Neural cell (in vitro differentiated cells): ENCODE results near the gene RBM19. TPM values are rescaled to one million over a fixed set of nuclear protein-coding genes. Genes with fewer than 3 reads are reported as not detected.

Source experiments
- H2AFZ ChIP-seq: fragments of 200-600, 300-800 bp; sonication (generic), shearing (Covaris generic); 2 replicates; pipeline ENCODE4 v1.6.0; 2014; ENCODE audit warnings: low read depth, mild to moderate bottlenecking, antibody characterized with exemption, low read length, moderate library complexity
- H3F3A ChIP-seq: fragments of 200-600 bp; shearing (Covaris generic); 2 replicates; pipeline ENCODE4 v1.6.1; 2016; ENCODE audit warnings: mild to moderate bottlenecking, moderate library complexity, mixed read lengths, antibody characterized with exemption, low read length; ENCODE audit not compliant: insufficient read depth, poor library complexity, severe bottlenecking
- H3K27ac ChIP-seq: fragments of 200-600, 300-800 bp; sonication (generic), shearing (Covaris generic); 2 replicates; pipeline ENCODE4 v1.5.1; 2014; ENCODE audit warnings: mild to moderate bottlenecking, low read length, moderate library complexity
- H3K27me3 ChIP-seq: fragments of 300-800, 200-600 bp; sonication (generic), shearing (Covaris generic); 2 replicates; pipeline ENCODE4 v1.6.0; 2014; ENCODE audit warnings: mild to moderate bottlenecking, low read depth, low read length, moderate library complexity; ENCODE audit not compliant: insufficient read depth
- H3K36me3 ChIP-seq: fragments of 300-800, 200-600 bp; sonication (generic), shearing (Covaris generic); 2 replicates; pipeline ENCODE4 v1.5.1; 2014; ENCODE audit warnings: mild to moderate bottlenecking, antibody characterized with exemption, low read length, moderate library complexity; ENCODE audit not compliant: insufficient read depth
- H3K4me2 ChIP-seq: fragments of 300-800, 200-600 bp; sonication (generic), shearing (Covaris generic); 2 replicates; pipeline ENCODE4 v1.6.0; 2014; ENCODE audit warnings: mild to moderate bottlenecking, low read length
- H3K4me3 ChIP-seq: fragments of 300-800, 200-600 bp; sonication (generic), shearing (Covaris generic); 2 replicates; pipeline ENCODE4 v1.5.1; 2014; ENCODE audit warnings: mild to moderate bottlenecking, low read length, moderate library complexity
- H3K79me2 ChIP-seq: fragments of 200-600 bp; shearing (Covaris generic); replicated peaks from 2 replicates; pipeline ENCODE4 v1.6.0; 2014; ENCODE audit warnings: mild to moderate bottlenecking, low read length, moderate library complexity; ENCODE audit not compliant: insufficient read depth
- H3K9ac ChIP-seq: fragments of 300-800, 200-600 bp; sonication (generic), shearing (Covaris generic); 2 replicates; pipeline ENCODE4 v1.6.1; 2016; ENCODE audit warnings: mild to moderate bottlenecking, low read length, mixed read lengths
- H3K9me2 ChIP-seq: fragments of 200-600 bp; shearing (Covaris generic); 2 replicates; pipeline ENCODE4 v1.6.1; 2016; ENCODE audit warnings: mild to moderate bottlenecking, low read length, mixed read lengths; ENCODE audit not compliant: insufficient read depth
- H3K9me3 ChIP-seq: fragments of 200-600, 300-800 bp; sonication (generic), shearing (Covaris generic); 2 replicates; pipeline ENCODE4 v1.6.1; 2016; ENCODE audit warnings: mild to moderate bottlenecking, mixed run types, low read length, moderate library complexity, mixed read lengths
- H4K20me1 ChIP-seq: fragments of 200-600 bp; shearing (Covaris generic); 2 replicates; pipeline ENCODE4 v1.6.1; 2016; ENCODE audit warnings: mild to moderate bottlenecking, mixed run types; ENCODE audit not compliant: insufficient read depth
- EP300 ChIP-seq: fragments of 450-650 bp; conservative IDR thresholded peaks from 2 replicates; pipeline ENCODE4 v1.6.1; 2014; ENCODE audit warnings: antibody characterized with exemption, mild to moderate bottlenecking, moderate library complexity; ENCODE audit not compliant: poor library complexity, severe bottlenecking
- EZH2 ChIP-seq: fragments of 200-600, 300-800 bp; shearing (Covaris generic), sonication (generic); IDR thresholded peaks from 2 replicates; pipeline ENCODE4 v1.6.1; 2014; ENCODE audit warnings: antibody characterized with exemption, low read length, borderline replicate concordance, mild to moderate bottlenecking; ENCODE audit not compliant: insufficient read depth, poor library complexity, severe bottlenecking
- MXI1 ChIP-seq: fragments of 450-650 bp; conservative IDR thresholded peaks from 2 replicates; pipeline ENCODE4 v1.6.1; 2014; ENCODE audit warnings: antibody characterized with exemption, mild to moderate bottlenecking; ENCODE audit not compliant: poor library complexity, severe bottlenecking
- POLR2AphosphoS5 ChIP-seq: IDR thresholded peaks from 2 replicates; pipeline ENCODE4 v1.6.1; 2012
- RAD21 ChIP-seq: fragments of 450-650 bp; conservative IDR thresholded peaks from 2 replicates; pipeline ENCODE4 v1.6.1; 2014; ENCODE audit warnings: antibody characterized with exemption, mild to moderate bottlenecking, moderate library complexity
- SMC3 ChIP-seq: fragments of 450-650 bp; conservative IDR thresholded peaks from 2 replicates; pipeline ENCODE4 v1.6.1; 2014; ENCODE audit warnings: antibody characterized with exemption, mild to moderate bottlenecking, moderate library complexity; ENCODE audit not compliant: poor library complexity
- TAF1 ChIP-seq: IDR thresholded peaks from 2 replicates; pipeline ENCODE4 v1.6.1; 2012; ENCODE audit warnings: low read depth
- polyA plus RNA-seq: library from polyadenylated mRNA; depleted of rRNA; stranded (reverse); fragments of >200 nt; gene quantifications from 2 replicates; pipeline ENCODE4 v1.2.3, GENCODE V29; 2014
- TF ChIP-seq, protein P1 (sequence below): fragments of 450-650 bp; IDR thresholded peaks from 2 replicates; pipeline ENCODE4 v1.5.1; 2014; ENCODE audit warnings: antibody characterized with exemption, mild to moderate bottlenecking, moderate library complexity; ENCODE audit not compliant: poor library complexity, severe bottlenecking
- TF ChIP-seq, protein P2 (sequence below): IDR thresholded peaks from 2 replicates; pipeline ENCODE4 v1.6.1; 2012; ENCODE audit warnings: borderline replicate concordance

The RBM19 gene
- polyA plus RNA-seq, 1 donor from 2014 or later, result 14.2 TPM

DNA sequence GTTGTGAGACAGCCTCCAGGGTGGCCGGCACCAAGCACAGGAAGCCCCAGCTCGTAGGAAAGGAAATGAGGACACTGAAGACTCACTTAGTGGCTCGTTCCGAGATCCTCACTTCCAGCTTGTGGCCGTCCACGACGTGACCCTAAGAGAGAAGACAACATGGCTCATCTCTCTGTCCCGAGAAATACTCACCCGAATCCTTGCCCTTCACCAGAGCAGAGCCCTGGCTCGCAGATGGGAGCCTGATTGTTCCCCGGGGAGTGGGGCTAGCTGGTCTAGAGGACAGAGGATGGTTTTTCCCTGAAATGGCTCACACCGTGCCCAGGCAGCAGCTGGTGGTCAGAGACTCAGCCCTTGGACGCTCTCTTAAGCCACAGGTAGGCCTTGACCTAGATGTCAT, 47.8 kb downstream of the RBM19 start:
- Histone ChIP-seq H3K9me2 (no peaks in the 10 kb centered on the region), H3K9me3 (no peaks in the 10 kb centered on the region), H3K27ac (no peak overlapping the region), H3K36me3 (no peaks in the 10 kb centered on the region), H3F3A (no peaks in the 10 kb centered on the region), H3K4me3 (no peak overlapping the region), H2AFZ (no peak overlapping the region), H3K4me2 (no peak overlapping the region), H3K27me3 (no peaks in the 10 kb centered on the region), H3K9ac (no peak overlapping the region), H4K20me1 (no peaks in the 10 kb centered on the region), H3K79me2 (no peaks in the 10 kb centered on the region)
- TF ChIP-seq TAF1 (no peak), SMC3 (no peak)

DNA sequence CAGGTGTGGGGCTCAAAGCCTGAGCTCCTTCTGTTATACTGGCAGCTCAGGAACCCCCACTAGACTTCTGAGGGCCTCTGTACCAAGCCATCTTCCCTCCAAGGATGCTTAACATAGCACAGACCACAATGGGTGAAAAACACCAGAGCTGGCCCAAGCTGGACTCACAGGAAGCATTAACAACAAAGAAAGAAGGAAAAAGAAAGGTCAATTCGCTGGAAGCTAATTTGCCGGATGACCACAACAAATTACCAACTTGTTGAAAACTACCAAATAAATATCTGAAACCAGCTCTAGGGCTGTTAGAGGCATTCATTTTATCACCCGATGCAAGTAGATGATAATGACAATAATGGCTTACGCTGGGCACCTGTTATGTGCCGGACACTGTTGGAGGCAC, 48.7 kb downstream of the RBM19 start:
- Histone ChIP-seq H3K27me3 (no peaks in the 10 kb centered on the region), H3K27ac (no peak overlapping the region), H3F3A (no peaks in the 10 kb centered on the region), H3K9me3 (no peaks in the 10 kb centered on the region), H3K4me3 (no peak overlapping the region), H3K4me2 (no peak overlapping the region), H3K9me2 (no peaks in the 10 kb centered on the region), H3K36me3 (no peaks in the 10 kb centered on the region), H2AFZ (no peak overlapping the region), H4K20me1 (no peaks in the 10 kb centered on the region), H3K79me2 (no peaks in the 10 kb centered on the region), H3K9ac (no peak overlapping the region)
- TF ChIP-seq POLR2AphosphoS5 (no peak), RAD21 (no peak), SMC3 (no peak), EP300 (no peak)
- TF ChIP-seq, protein P1, sequence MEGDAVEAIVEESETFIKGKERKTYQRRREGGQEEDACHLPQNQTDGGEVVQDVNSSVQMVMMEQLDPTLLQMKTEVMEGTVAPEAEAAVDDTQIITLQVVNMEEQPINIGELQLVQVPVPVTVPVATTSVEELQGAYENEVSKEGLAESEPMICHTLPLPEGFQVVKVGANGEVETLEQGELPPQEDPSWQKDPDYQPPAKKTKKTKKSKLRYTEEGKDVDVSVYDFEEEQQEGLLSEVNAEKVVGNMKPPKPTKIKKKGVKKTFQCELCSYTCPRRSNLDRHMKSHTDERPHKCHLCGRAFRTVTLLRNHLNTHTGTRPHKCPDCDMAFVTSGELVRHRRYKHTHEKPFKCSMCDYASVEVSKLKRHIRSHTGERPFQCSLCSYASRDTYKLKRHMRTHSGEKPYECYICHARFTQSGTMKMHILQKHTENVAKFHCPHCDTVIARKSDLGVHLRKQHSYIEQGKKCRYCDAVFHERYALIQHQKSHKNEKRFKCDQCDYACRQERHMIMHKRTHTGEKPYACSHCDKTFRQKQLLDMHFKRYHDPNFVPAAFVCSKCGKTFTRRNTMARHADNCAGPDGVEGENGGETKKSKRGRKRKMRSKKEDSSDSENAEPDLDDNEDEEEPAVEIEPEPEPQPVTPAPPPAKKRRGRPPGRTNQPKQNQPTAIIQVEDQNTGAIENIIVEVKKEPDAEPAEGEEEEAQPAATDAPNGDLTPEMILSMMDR, result no peak

DNA sequence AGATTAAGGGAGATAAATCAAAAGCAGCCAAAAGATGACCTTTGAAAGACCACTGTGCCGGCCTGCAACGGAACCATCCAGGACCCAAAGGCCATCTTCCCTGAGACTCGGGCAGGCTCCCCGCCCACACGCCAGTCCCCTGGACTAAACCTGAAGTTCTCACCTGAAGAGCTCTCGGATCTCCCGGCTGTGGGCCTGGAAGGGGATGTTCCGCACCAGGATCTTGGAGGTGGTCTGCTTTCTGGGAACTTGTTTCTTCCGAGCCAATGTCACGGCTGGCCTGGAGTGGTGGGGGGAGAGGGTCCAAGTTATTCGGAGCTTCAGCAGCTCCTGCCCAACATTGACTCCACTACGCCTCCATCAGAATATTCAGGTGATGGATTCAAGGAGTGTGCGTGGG, 51.3 kb downstream of the RBM19 start:
- no peak overlapping the region for H3K4me3 ChIP-seq
- H3F3A ChIP-seq, result no peaks in the 10 kb centered on the region
- H3K9me3 ChIP-seq, result no peaks in the 10 kb centered on the region

More for the DNA sequence above, 51.3 kb downstream of the RBM19 start:
- H3K9ac ChIP-seq, result no peak overlapping the region
- no peak overlapping the region for H2AFZ ChIP-seq
- H3K27ac ChIP-seq, result no peak overlapping the region
- no peak overlapping the region for H3K4me2 ChIP-seq
- no peaks in the 10 kb centered on the region for H3K9me2 ChIP-seq
- H4K20me1 ChIP-seq, result no peaks in the 10 kb centered on the region
- no peaks in the 10 kb centered on the region for H3K36me3 ChIP-seq
- H3K27me3 ChIP-seq, result no peaks in the 10 kb centered on the region
- TF ChIP-seq POLR2AphosphoS5 (no peak), EP300 (no peak), RAD21 (no peak), SMC3 (no peak), EZH2 (no peak), TAF1 (no peak), MXI1 (no peak)
- TF ChIP-seq, protein P2, sequence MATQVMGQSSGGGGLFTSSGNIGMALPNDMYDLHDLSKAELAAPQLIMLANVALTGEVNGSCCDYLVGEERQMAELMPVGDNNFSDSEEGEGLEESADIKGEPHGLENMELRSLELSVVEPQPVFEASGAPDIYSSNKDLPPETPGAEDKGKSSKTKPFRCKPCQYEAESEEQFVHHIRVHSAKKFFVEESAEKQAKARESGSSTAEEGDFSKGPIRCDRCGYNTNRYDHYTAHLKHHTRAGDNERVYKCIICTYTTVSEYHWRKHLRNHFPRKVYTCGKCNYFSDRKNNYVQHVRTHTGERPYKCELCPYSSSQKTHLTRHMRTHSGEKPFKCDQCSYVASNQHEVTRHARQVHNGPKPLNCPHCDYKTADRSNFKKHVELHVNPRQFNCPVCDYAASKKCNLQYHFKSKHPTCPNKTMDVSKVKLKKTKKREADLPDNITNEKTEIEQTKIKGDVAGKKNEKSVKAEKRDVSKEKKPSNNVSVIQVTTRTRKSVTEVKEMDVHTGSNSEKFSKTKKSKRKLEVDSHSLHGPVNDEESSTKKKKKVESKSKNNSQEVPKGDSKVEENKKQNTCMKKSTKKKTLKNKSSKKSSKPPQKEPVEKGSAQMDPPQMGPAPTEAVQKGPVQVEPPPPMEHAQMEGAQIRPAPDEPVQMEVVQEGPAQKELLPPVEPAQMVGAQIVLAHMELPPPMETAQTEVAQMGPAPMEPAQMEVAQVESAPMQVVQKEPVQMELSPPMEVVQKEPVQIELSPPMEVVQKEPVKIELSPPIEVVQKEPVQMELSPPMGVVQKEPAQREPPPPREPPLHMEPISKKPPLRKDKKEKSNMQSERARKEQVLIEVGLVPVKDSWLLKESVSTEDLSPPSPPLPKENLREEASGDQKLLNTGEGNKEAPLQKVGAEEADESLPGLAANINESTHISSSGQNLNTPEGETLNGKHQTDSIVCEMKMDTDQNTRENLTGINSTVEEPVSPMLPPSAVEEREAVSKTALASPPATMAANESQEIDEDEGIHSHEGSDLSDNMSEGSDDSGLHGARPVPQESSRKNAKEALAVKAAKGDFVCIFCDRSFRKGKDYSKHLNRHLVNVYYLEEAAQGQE, result no peak
- TF ChIP-seq, protein P1, result no peak
- no peaks in the 10 kb centered on the region for H3K79me2 ChIP-seq
